Right cardiac atrium (tissue), 5 donors: ENCODE results near the gene DOCK2. TPM values are rescaled to one million over a fixed set of nuclear protein-coding genes. Genes with fewer than 3 reads are reported as not detected.

Experiments
- ATAC-seq, 2 donors: fragments of 200-7000 bp; cut with Tn5 transposase; one replicate each; pipeline versions ENCODE4 v1.8.0 to v1.9.1; 2020; ENCODE audit warnings: moderate library complexity in 2 of 2, mild to moderate bottlenecking in 1 of 2
- DNase-seq, 3 donors: peaks; one replicate each; pipeline ENCODE4 v3.0.0-alpha.2; 2020
- H3K27ac ChIP-seq: one replicate; pipeline ENCODE4 v1.5.1; 2013; ENCODE audit warnings: mild to moderate bottlenecking, low read length, control low read depth, moderate library complexity
- H3K27me3 ChIP-seq: one replicate; pipeline ENCODE4 v1.6.1; 2013; ENCODE audit not compliant: control insufficient read depth, insufficient read depth
- H3K4me1 ChIP-seq: one replicate; pipeline ENCODE4 v1.6.1; 2013; ENCODE audit warnings: low read length; ENCODE audit not compliant: control insufficient read depth, insufficient read depth
- H3K4me3 ChIP-seq: one replicate; pipeline ENCODE4 v1.5.1; 2013; ENCODE audit warnings: low read length, control low read depth
- H3K9me3 ChIP-seq: one replicate; pipeline ENCODE4 v1.6.1; 2013; ENCODE audit warnings: low read length; ENCODE audit not compliant: control insufficient read depth
- WGBS: extraction: QIAGEN DNeasy Blood & Tissue Kit; methylation state at CpG from one replicate; pipeline ENCODE4 v1.1.7; 2013; 5-methylcytosine and 5-hydroxymethylcytosine counted together
- intact Hi-C, 4 donors: fragments of 100-400 bp; cut with DNase I; formaldehyde crosslinking; loops; one replicate each; pipeline versions ENCODE4 v1.11.0 to v1.14.0; 2022 to 2023
- polyA plus RNA-seq: library from polyadenylated mRNA; stranded (reverse); fragments of 200-250 nt; gene quantifications from one replicate; pipeline ENCODE4 v1.2.3, GENCODE V29; 2013
- total RNA-seq, 4 donors: library from RNA; stranded (reverse); fragmentation: NEBNext Ultra II Directional; extraction: Animal tissue kit (Norgen Biotek cat#: 25700); gene quantifications; one replicate each; pipeline ENCODE4 v1.2.1, GENCODE V29; 2021
- donor health status: healthy with polysubstance abuse.
- donor health status: DM: no; HTN: yes; CAD: no.
- donor health status: DM: no; HTN: no; CAD: no.
- donor health status: DM: no; HTN: yes; CAD: no; lungs with severe emphysema.
- donor health status: DM: yes; HTN: yes; CAD: no.

Gene DOCK2
- total and polyA plus RNA-seq, 5 donors = 1.00 to 14.2 (median 9.6) TPM

DNA sequence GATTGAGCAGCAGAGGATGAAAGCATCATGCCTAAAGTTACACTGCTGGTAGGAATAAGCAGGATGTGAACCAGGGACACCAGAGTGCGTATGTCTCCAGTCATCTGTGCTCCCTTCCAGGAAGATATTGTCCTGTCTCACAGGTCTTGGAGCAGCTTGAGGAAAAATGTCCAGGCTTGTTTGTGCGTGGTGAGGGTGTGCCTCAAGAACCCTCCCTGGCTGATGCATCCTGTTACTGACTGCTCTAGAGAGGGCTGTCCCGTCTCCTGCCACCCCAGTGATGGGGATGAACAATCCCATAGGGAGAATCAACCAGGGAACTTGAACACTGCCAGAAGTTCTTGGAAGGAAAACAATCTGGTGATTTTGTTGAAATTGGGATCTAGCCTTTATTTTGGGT is 211.2 kb downstream of the DOCK2 start:
- H3K27me3 ChIP-seq = no peaks in the 10 kb centered on the region
- no peak overlapping the region for H3K27ac ChIP-seq
- H3K4me3 ChIP-seq = no peak overlapping the region
- H3K4me1 ChIP-seq = no peaks in the 10 kb centered on the region
- intact Hi-C loops = no loop called here
- DNase-seq (no peak), ATAC-seq (no peak)
- WGBS = 53% methylated on average over 3 of the region's 3 CpGs
- H3K9me3 ChIP-seq = peaks cover 4% of the 10 kb centered on the region

- peak in 1 of 3 donors; percentile 28 for DNase-seq
- Histone ChIP-seq H3K4me3 (no peak overlapping the region), H3K27ac (no peak overlapping the region), H3K9me3 (peaks cover 4% of the 10 kb centered on the region), H3K4me1 (no peaks in the 10 kb centered on the region), H3K27me3 (no peaks in the 10 kb centered on the region)
- WGBS = 58% methylated on average over 2 of the region's 2 CpGs
- ATAC-seq = peak in 1 of 2 donors; percentile 55
- intact Hi-C loops = no loop called here
Measured at GRCh38 chr5:169848792-169849191, 211.7 kb downstream of the DOCK2 start.

DNA sequence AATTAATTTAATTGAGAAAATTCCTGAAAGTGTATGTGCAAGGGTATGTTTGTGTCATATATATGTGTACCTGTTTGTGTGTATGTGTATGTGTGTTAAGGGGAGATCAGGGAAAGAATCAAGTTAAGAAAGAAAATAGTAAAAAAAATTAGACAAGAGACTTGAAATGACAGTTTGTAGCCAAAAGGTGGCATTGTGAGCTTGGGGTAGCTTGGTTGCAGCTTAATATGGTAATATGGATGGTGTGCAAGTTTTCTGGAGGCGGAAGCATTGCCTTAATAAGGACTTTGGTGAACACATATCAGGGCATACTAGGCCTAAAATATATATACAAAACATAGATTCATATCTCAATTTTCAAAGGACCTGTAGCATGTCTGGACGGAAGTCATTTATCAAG is 213.3 kb downstream of the DOCK2 start:
- Histone ChIP-seq H3K4me3 (no peak overlapping the region), H3K27me3 (no peaks in the 10 kb centered on the region), H3K27ac (no peak overlapping the region), H3K4me1 (no peaks in the 10 kb centered on the region), H3K9me3 (peaks cover 4% of the 10 kb centered on the region)
- WGBS = 97% methylated on average over 2 of the region's 2 CpGs
- ATAC-seq = no peak
- no peak for DNase-seq
- intact Hi-C loops = no loop called here

GRCh38 chr5:169851321-169851850 is 214.3 kb downstream of the DOCK2 start:
- ATAC-seq (no peak), DNase-seq (no peak)
- Histone ChIP-seq H3K27me3 (no peaks in the 10 kb centered on the region), H3K9me3 (peaks cover 4% of the 10 kb centered on the region), H3K4me3 (no peak overlapping the region), H3K4me1 (no peaks in the 10 kb centered on the region), H3K27ac (no peak overlapping the region)
- WGBS = 33% methylated on average over 1 of the region's 1 CpG
- intact Hi-C loops = no loop called here

DNA sequence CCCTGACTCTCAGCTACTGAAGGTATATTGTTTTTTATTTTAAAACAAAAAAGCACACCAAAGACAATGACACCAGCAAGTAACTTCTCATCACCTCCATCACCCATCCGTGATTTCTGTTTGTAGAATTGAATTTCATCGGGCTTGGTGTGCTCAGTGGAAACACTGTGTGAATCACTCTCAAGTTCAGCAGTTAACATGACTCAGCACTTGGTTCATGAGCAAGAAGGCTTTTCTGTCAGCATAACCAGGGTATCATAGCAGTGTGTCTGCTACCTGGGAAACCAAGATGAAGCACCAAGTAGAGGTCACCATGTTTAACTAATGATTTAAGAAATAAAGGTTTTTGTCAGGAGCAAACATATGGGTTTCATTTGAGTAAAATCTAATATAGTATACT is 219.5 kb downstream of the DOCK2 start:
- 88% methylated on average over 2 of the region's 2 CpGs for WGBS
- Histone ChIP-seq H3K9me3 (no peaks in the 10 kb centered on the region), H3K4me1 (no peaks in the 10 kb centered on the region), H3K4me3 (no peak overlapping the region), H3K27ac (no peak overlapping the region), H3K27me3 (no peaks in the 10 kb centered on the region)
- DNase-seq (no peak), ATAC-seq (no peak)
- intact Hi-C loops = no loop called here

DNA sequence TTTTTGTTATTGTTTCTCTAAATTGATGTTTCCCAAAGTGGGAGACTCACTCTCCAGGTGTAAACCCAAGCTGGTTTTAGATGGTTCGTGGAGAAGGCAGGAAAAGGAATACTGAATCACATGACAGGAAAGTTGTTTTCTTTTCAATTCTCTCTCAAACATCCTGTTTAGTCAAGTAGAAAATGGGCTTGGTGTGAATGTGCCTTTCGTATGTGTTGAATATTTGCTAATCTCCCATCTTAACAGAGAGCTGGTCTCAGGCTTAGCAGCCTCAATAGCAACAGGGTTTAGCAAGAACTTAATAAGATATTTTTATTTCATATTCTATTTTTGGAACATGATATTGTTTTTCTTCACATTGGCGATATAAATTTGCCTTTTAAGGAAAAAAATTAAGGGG is 223.5 kb downstream of the DOCK2 start:
- Histone ChIP-seq H3K27me3 (no peaks in the 10 kb centered on the region), H3K4me3 (no peak overlapping the region), H3K9me3 (no peaks in the 10 kb centered on the region), H3K27ac (no peak overlapping the region), H3K4me1 (no peaks in the 10 kb centered on the region)
- WGBS = 56% methylated on average over 3 of the region's 3 CpGs
- no peak for ATAC-seq
- DNase-seq = no peak
- intact Hi-C loops = no loop called here

DNA sequence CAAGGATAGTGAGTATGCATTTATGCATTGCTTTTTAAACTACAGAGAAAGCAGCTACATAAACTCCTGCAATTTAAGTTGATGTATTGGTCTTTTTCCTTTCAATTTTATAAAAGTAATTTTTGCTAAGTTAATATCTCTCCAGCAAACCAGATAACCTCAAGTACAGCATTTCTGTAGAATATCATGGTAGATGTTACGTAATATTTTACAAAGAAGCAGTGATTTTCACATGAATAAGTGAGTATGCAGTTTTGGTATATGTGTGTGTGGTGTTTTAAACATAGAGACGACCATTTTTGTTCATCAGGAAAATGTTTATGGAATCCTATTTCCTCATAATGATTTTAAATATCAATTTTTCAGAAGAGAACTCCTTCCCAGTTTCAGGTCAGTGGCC is 224.4 kb downstream of the DOCK2 start:
- Histone ChIP-seq H3K4me1 (no peaks in the 10 kb centered on the region), H3K9me3 (no peaks in the 10 kb centered on the region), H3K27ac (no peak overlapping the region), H3K4me3 (no peak overlapping the region), H3K27me3 (no peaks in the 10 kb centered on the region)
- no peak for DNase-seq
- intact Hi-C loops = no loop called here
- 80% methylated on average over 2 of the region's 2 CpGs for WGBS
- no peak for ATAC-seq

DNA sequence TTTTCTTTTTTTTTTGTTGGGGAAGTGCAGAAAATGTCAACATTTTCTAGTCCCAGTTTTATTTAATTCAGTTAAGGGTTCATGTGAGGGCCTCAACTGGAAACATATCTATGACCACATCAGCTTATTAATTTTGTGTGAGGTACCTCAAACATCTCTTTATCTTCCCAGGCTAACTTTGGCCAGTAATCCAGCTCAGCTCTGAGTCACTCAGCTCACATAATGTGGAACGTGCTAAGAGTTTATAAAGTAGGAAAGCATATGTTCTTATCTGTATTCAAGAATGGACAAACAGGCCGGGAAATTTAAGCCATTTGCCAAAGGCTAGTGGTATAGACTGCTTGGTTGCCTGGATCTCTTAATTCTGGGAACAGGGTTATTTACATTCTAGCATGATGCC is 224.9 kb downstream of the DOCK2 start:
- intact Hi-C loops = no loop called here
- Histone ChIP-seq H3K27me3 (no peaks in the 10 kb centered on the region), H3K4me3 (no peak overlapping the region), H3K9me3 (no peaks in the 10 kb centered on the region), H3K4me1 (no peaks in the 10 kb centered on the region), H3K27ac (no peak overlapping the region)
- WGBS = 65% methylated on average over 2 of the region's 2 CpGs
- no peak for DNase-seq
- no peak for ATAC-seq

- Histone ChIP-seq H3K27me3 (no peaks in the 10 kb centered on the region), H3K9me3 (no peaks in the 10 kb centered on the region), H3K4me3 (no peak overlapping the region), H3K27ac (no peak overlapping the region), H3K4me1 (no peaks in the 10 kb centered on the region)
- ATAC-seq (no peak), DNase-seq (no peak)
- intact Hi-C loops = no loop called here
- WGBS = 72% methylated on average over 4 of the region's 4 CpGs
Measured at GRCh38 chr5:169862391-169862811, 225.3 kb downstream of the DOCK2 start.

DNA sequence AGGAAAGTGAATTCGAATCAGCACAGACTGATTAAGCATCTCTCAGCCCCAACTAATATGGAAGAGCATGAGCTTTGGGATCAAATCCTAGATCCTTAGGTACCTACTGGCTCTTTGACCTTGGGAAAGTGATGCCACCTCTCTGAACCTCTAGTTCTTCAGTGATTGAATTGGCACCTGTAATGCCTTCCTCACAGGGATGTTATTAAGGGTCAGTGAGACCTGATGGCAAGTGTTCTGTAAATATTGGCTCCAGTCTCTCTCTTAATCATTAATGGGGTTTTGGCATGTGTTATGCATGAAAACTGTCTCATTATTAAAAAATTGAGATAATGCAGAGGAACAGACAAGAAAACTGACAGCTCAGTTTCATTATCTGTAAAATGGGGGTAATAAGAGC is 227.4 kb downstream of the DOCK2 start:
- 84% methylated on average over 1 of the region's 1 CpG for WGBS
- no peak for ATAC-seq
- DNase-seq = no peak
- Histone ChIP-seq H3K9me3 (no peaks in the 10 kb centered on the region), H3K4me3 (no peak overlapping the region), H3K27ac (no peak overlapping the region), H3K27me3 (no peaks in the 10 kb centered on the region), H3K4me1 (no peaks in the 10 kb centered on the region)
- intact Hi-C loops = no loop called here

DNA sequence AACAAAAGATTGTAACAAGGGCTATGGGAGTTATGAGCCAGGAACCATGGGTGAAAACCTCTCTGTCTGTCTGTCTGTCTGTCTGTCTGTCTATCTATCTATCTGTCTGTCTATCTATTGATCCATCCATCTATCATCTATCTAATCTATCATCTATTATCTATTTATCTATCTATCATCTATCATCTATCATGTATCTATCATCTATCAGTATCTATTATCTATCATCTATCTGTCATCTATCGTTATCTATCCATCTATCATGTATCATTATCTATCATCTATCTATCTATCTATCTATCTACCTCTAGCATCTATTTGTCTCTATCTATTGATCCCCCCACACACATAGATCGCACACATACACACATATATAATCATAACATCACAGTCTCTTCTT is 230.3 kb downstream of the DOCK2 start:
- Histone ChIP-seq H3K9me3 (no peaks in the 10 kb centered on the region), H3K27ac (no peak overlapping the region), H3K27me3 (no peaks in the 10 kb centered on the region), H3K4me3 (no peak overlapping the region), H3K4me1 (peaks cover 3% of the 10 kb centered on the region)
- intact Hi-C loops = no loop called here
- no peak for ATAC-seq
- DNase-seq = no peak
- WGBS = 91% methylated on average over 2 of the region's 2 CpGs

DNA sequence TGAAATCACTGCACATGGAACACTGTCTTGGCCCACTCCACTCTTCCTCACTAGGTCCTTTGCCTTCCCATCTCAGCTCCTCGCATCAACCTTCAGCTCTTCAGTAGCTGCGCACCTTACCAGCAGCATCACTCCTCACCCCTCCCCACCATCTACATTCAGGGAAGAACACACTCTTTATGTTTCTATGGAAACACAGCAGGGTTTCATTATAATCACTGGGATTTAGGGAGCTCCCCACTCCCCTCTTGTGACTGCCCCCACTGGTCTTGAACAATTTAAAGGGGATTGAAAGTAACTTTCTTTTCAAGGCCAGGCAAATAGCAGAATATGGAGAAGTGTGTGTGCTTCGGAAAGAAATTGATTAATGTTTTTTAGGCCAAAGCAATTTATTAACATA is 232.0 kb downstream of the DOCK2 start:
- 89% methylated on average over 3 of the region's 3 CpGs for WGBS
- DNase-seq = no peak
- Histone ChIP-seq H3K27me3 (no peaks in the 10 kb centered on the region), H3K4me3 (no peak overlapping the region), H3K4me1 (peaks cover 3% of the 10 kb centered on the region), H3K27ac (no peak overlapping the region), H3K9me3 (no peaks in the 10 kb centered on the region)
- intact Hi-C loops = no loop called here
- no peak for ATAC-seq
